IMR-90 (cell line): ENCODE results near the gene PLGRKT. TPM values are rescaled to one million over a fixed set of nuclear protein-coding genes. Genes with fewer than 3 reads are reported as not detected.

Experiments
- ATAC-seq: fragments of 200-7000 bp; cut with Tn5 transposase; 2 replicates; pipeline ENCODE4 v1.9.1; 2020; ENCODE audit warnings: low read depth, mild to moderate bottlenecking, moderate library complexity
- BruUV-seq: library from RNA; stranded (reverse); fragments of 400-500 nt; replicated peaks from 2 replicates; lab custom pipeline; 2021; lab: Mats Ljungman, UMichigan
- CTCF ChIA-PET: fragments of 300-600 bp; formaldehyde crosslinking; extraction: SDS; loops from one replicate; lab custom pipeline; 2021; ENCODE audit warnings: antibody characterized with exemption; lab: Yijun Ruan, JAX
- POLR2A ChIA-PET: fragments of 300-600 bp; sonication (Branson Sonifier 250); formaldehyde crosslinking; loops from one replicate; lab custom pipeline; 2022; ENCODE audit warnings: antibody characterized with exemption; ENCODE audit not compliant: unreplicated experiment; lab: Charles Lee
- DNase-seq: peaks from one replicate; pipeline ENCODE4 v3.0.0; 2013
- H2AFZ ChIP-seq: replicated peaks from 2 replicates; pipeline ENCODE3; 2013; ENCODE audit warnings: low read length, mild to moderate bottlenecking; ENCODE audit not compliant: poor library complexity
- H2AK5ac ChIP-seq: 2 replicates; pipeline ENCODE4 v1.6.1; 2013; ENCODE audit warnings: low read depth, low read length, inconsistent platforms
- H2AK9ac ChIP-seq: replicated peaks from 2 replicates; pipeline ENCODE3; 2013; ENCODE audit warnings: mild to moderate bottlenecking, low read depth, low read length, moderate library complexity; ENCODE audit not compliant: poor library complexity
- H2BK120ac ChIP-seq: 2 replicates; pipeline ENCODE4 v1.6.1; 2013; ENCODE audit warnings: low read depth, low read length, inconsistent platforms
- H2BK15ac ChIP-seq: 3 replicates; pipeline ENCODE4 v1.6.1; 2013; ENCODE audit warnings: low read depth, low read length, inconsistent platforms
- H2BK20ac ChIP-seq: 2 replicates; pipeline ENCODE4 v1.6.1; 2013; ENCODE audit warnings: low read depth, mild to moderate bottlenecking, inconsistent platforms, low read length, moderate library complexity
- H2BK5ac ChIP-seq: 2 replicates; pipeline ENCODE4 v1.6.1; 2013; ENCODE audit warnings: mild to moderate bottlenecking, low read depth, low read length, inconsistent platforms; ENCODE audit not compliant: poor library complexity, severe bottlenecking
- H3K14ac ChIP-seq: replicated peaks from 2 replicates; pipeline ENCODE4 v1.6.1; 2013; ENCODE audit warnings: low read depth, low read length, inconsistent platforms
- H3K18ac ChIP-seq: 2 replicates; pipeline ENCODE4 v1.6.1; 2013; ENCODE audit warnings: low read depth, low read length, control low read depth
- H3K23ac ChIP-seq: 2 replicates; pipeline ENCODE4 v1.6.1; 2013; ENCODE audit warnings: low read depth, low read length, inconsistent platforms
- H3K27ac ChIP-seq: 2 replicates; pipeline ENCODE4 v1.5.1; 2013; ENCODE audit warnings: mild to moderate bottlenecking, control low read depth, low read length; ENCODE audit not compliant: insufficient read depth
- H3K27me3 ChIP-seq: 2 replicates; pipeline ENCODE4 v1.6.1; 2013; ENCODE audit warnings: low read length; ENCODE audit not compliant: control insufficient read depth, insufficient read depth
- H3K36me3 ChIP-seq: 2 replicates; pipeline ENCODE4 v1.6.1; 2013; ENCODE audit warnings: low read length, mixed read lengths; ENCODE audit not compliant: control insufficient read depth, insufficient read depth
- H3K4ac ChIP-seq: 2 replicates; pipeline ENCODE4 v1.6.1; 2013; ENCODE audit warnings: low read depth, low read length, inconsistent platforms
- H3K4me1 ChIP-seq: 2 replicates; pipeline ENCODE4 v1.6.1; 2013; ENCODE audit warnings: low read length, mixed read lengths; ENCODE audit not compliant: control insufficient read depth, insufficient read depth
- H3K4me2 ChIP-seq: 2 replicates; pipeline ENCODE4 v1.6.1; 2013; ENCODE audit warnings: low read depth, mild to moderate bottlenecking, control low read depth, low read length, moderate library complexity
- H3K4me3 ChIP-seq: 2 replicates; pipeline ENCODE4 v1.5.1; 2013; ENCODE audit warnings: low read depth, mild to moderate bottlenecking, control low read depth, low read length, moderate library complexity; ENCODE audit not compliant: insufficient read depth
- H3K56ac ChIP-seq: 2 replicates; pipeline ENCODE4 v1.6.1; 2013; ENCODE audit warnings: low read length, inconsistent platforms; ENCODE audit not compliant: insufficient read depth; ENCODE audit errors: extremely low read depth
- H3K79me1 ChIP-seq, 2 experiments: 2 replicates each; pipeline ENCODE4 v1.6.1; 2013; ENCODE audit warnings: low read length in 2 of 2, inconsistent platforms in 1 of 2, low read depth in 1 of 2
- H3K9ac ChIP-seq: 2 replicates; pipeline ENCODE4 v1.6.1; 2013; ENCODE audit warnings: low read depth, low read length, control low read depth
- H3K9me1 ChIP-seq: 2 replicates; pipeline ENCODE4 v1.6.1; 2013; ENCODE audit warnings: low read length, inconsistent platforms; ENCODE audit not compliant: insufficient read depth
- H3K9me3 ChIP-seq: 2 replicates; pipeline ENCODE4 v1.6.1; 2013; ENCODE audit warnings: low read length; ENCODE audit not compliant: control insufficient read depth, insufficient read depth
- H4K20me1 ChIP-seq: 2 replicates; pipeline ENCODE4 v1.6.1; 2013; ENCODE audit warnings: low read length, inconsistent platforms; ENCODE audit not compliant: insufficient read depth
- H4K5ac ChIP-seq: 2 replicates; pipeline ENCODE4 v1.6.1; 2013; ENCODE audit warnings: mild to moderate bottlenecking, low read depth, low read length, control low read depth
- H4K8ac ChIP-seq, 2 experiments: 2 replicates each; pipeline ENCODE4 v1.6.1; 2013; ENCODE audit warnings: low read depth in 2 of 2, low read length in 2 of 2, control low read depth in 1 of 2, inconsistent platforms in 1 of 2
- H4K91ac ChIP-seq: 2 replicates; pipeline ENCODE4 v1.6.1; 2013; ENCODE audit warnings: low read depth, low read length, inconsistent platforms; ENCODE audit not compliant: insufficient read depth
- BHLHE40 ChIP-seq: fragments of 150-350 bp; IDR thresholded peaks from 2 replicates; pipeline ENCODE4 v1.6.1; 2016; ENCODE audit warnings: mild to moderate bottlenecking, low read depth, low read length
- ELK1 ChIP-seq: fragments of 150-350 bp; IDR thresholded peaks from 2 replicates; pipeline ENCODE4 v1.6.1; 2016; ENCODE audit warnings: low read depth, mild to moderate bottlenecking, low read length, moderate library complexity, borderline replicate concordance
- MAFK ChIP-seq: IDR thresholded peaks from 2 replicates; pipeline ENCODE4 v1.6.1; 2012; ENCODE audit warnings: low read depth, low read length, improper control_type of control experiment
- MAZ ChIP-seq: IDR thresholded peaks from 2 replicates; pipeline ENCODE4 v1.6.1; 2012; ENCODE audit warnings: low read depth, mild to moderate bottlenecking, low read length, improper control_type of control experiment, moderate library complexity, borderline replicate concordance
- MXI1 ChIP-seq: IDR thresholded peaks from 2 replicates; pipeline ENCODE4 v1.6.1; 2012; ENCODE audit warnings: low read depth, mild to moderate bottlenecking, low read length, moderate library complexity, borderline replicate concordance
- NFE2L2 ChIP-seq: fragments of 150-350 bp; IDR thresholded peaks from 2 replicates; pipeline ENCODE4 v1.6.1; 2016; ENCODE audit warnings: low read depth, mild to moderate bottlenecking, low read length
- SMC3 ChIP-seq: fragments of 150-350 bp; IDR thresholded peaks from 2 replicates; pipeline ENCODE4 v1.6.1; 2016; ENCODE audit warnings: low read depth, mild to moderate bottlenecking, antibody characterized with exemption, low read length, moderate library complexity
- WGBS, 2 experiments: methylation state at CpG; one replicate each; pipeline versions ENCODE4 v1.1.5 to v1.1.7; 2013; ENCODE audit warnings: missing lambda C conversion rate in 2 of 2; ENCODE audit not compliant: insufficient read length in 1 of 2; ENCODE audit errors: extremely low coverage in 2 of 2; 5-methylcytosine and 5-hydroxymethylcytosine counted together
- dilution Hi-C: fragments of 300-500 bp; cut with HindIII; formaldehyde crosslinking; loops from one replicate; pipeline ENCODE4 v1.14.3; 2018; ENCODE audit warnings: low sequenced_read_pairs; ENCODE audit not compliant: unreplicated experiment
- in situ Hi-C: fragments of 300-500 bp; cut with MboI; formaldehyde crosslinking; loops from 3 replicates; pipeline ENCODE4 v1.14.3; 2019; ENCODE audit warnings: low sequenced_read_pairs, inconsistent platforms, mixed read lengths
- intact Hi-C: fragments of 100-400 bp; cut with micrococcal nuclease; formaldehyde crosslinking; loops from 2 replicates; pipeline ENCODE4 v1.10.0; 2022
- polyA plus RNA-seq, 3 experiments: library from polyadenylated mRNA; depleted of rRNA; stranded (reverse); fragments of >200 nt; gene quantifications; 2 replicates each; pipeline ENCODE4 v1.2.3, GENCODE V29; 2012; ENCODE audit warnings: low replicate concordance in 1 of 3
- total RNA-seq: library from RNA; depleted of rRNA; stranded (reverse); fragments of >200 nt; gene quantifications from 2 replicates; pipeline ENCODE4 v1.2.3, GENCODE V29; 2012
- TF ChIP-seq, protein P1 (sequence below): fragments of 150-350 bp; IDR thresholded peaks from 2 replicates; pipeline ENCODE4 v1.6.1; 2017; ENCODE audit warnings: mild to moderate bottlenecking, antibody characterized with exemption, low read length, low read depth

PLGRKT gene
- total and polyA plus RNA-seq, 2 of the 4 experiments (the other 2 are of a cell fraction) = 10.8 to 12.7 TPM

- H3K56ac ChIP-seq = no peak overlapping the region
- TF ChIP-seq NFE2L2 (no peak), MAZ (no peak), MXI1 (no peak), ELK1 (no peak), SMC3 (no peak), BHLHE40 (no peak), MAFK (no peak)
- TF ChIP-seq, protein P1, sequence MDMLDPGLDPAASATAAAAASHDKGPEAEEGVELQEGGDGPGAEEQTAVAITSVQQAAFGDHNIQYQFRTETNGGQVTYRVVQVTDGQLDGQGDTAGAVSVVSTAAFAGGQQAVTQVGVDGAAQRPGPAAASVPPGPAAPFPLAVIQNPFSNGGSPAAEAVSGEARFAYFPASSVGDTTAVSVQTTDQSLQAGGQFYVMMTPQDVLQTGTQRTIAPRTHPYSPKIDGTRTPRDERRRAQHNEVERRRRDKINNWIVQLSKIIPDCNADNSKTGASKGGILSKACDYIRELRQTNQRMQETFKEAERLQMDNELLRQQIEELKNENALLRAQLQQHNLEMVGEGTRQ = no peak
- no peak overlapping the region for H2AFZ ChIP-seq
- no peak overlapping the region for H3K27ac ChIP-seq
- H4K91ac ChIP-seq = no peak overlapping the region
- no peaks in the 10 kb centered on the region for H3K27me3 ChIP-seq
- H3K4me1 ChIP-seq = no peaks in the 10 kb centered on the region
- no peaks in the 10 kb centered on the region for H4K20me1 ChIP-seq
- no peak overlapping the region for H4K8ac ChIP-seq
- DNase-seq (no peak), ATAC-seq (no peak)
- no peak overlapping the region for H3K4me3 ChIP-seq
- no peak overlapping the region for H2BK15ac ChIP-seq
- H2BK20ac ChIP-seq = no peak overlapping the region
- H3K9me3 ChIP-seq = no peaks in the 10 kb centered on the region
- no peaks in the 10 kb centered on the region for H3K79me1 ChIP-seq
- no peak overlapping the region for H3K9ac ChIP-seq
- no peak overlapping the region for H2AK5ac ChIP-seq
- H2BK5ac ChIP-seq = no peak overlapping the region
- H3K23ac ChIP-seq = no peak overlapping the region
- H3K14ac ChIP-seq = no peak overlapping the region
- no TSS peak for BruUV-seq
- no peak overlapping the region for H3K4ac ChIP-seq
- no peak overlapping the region for H3K18ac ChIP-seq
- dilution Hi-C loops (no loop called here), intact Hi-C loops (no loop called here), in situ Hi-C loops (no loop called here)
- H4K5ac ChIP-seq = no peak overlapping the region
- no peak overlapping the region for H2BK120ac ChIP-seq
- no peaks in the 10 kb centered on the region; the same call in 1 of the 2 replicates for H3K9me1 ChIP-seq
- ChIA-PET CTCF (no interaction called here), POLR2A (no interaction called here)
- no peaks in the 10 kb centered on the region for H3K36me3 ChIP-seq
- no peak overlapping the region for H3K4me2 ChIP-seq
- no CpG with 5 or more reads among the region's 1 CpG for WGBS, 2 experiments
- no peak overlapping the region for H2AK9ac ChIP-seq
Measured at GRCh38 chr9:5375091-5375490, 62.6 kb downstream of the PLGRKT start.
